Measurements from ENCODE around the gene SH3RF3. TPM values are rescaled to one million over a fixed set of nuclear protein-coding genes. Genes with fewer than 3 reads are reported as not detected.

SH3RF3 gene
- total RNA-seq, 1 experiment from 2014 or later, result 0.98 TPM

DNA sequence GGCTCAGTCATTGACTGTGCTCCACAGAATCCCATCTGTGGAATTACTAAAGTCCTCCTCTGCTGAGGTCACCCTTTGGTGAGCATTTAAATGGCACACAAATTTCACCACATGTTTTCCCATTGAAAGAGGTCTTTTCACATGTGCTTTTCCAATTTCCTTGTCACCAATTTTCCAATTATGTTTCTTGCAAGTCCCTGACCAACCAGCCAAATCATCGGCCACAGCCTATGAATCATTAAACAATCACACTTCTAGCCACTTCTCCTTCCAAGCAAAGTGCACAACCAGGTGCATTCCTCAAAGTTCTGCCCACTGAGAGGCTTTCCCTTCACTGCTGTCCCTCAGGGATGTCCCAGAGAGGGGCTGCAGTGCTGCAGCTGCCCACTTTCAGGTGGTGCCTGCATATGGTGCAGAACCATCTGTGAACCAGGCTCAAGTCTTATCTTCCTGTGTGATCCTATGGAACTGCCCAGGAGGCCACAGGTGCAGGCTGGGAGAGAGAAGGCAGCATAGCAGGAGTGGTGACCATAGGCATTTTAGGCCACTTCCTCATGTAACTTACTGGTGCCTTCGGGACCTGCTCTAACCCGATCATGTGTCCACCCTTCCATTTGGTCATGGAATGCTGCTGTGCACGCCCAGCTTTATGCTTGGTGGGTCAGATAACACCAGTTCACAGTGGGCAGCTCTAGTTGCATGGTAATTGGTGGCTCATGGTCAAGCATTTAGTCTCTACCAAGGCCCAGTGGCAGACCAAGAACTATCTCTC lies 331.7 kb downstream of the SH3RF3 start:
- Histone ChIP-seq H3K9me3 (no peaks in the 10 kb centered on the region), H3K27me3 (replicated peaks; ENCODE audit: control insufficient read depth, insufficient read depth, low read length) (no peaks in the 10 kb centered on the region), H3K4me3 (ENCODE audit: low read depth, low read length) (no peak overlapping the region), H3K4me1 (no peaks in the 10 kb centered on the region), H3K36me3 (ENCODE audit: control insufficient read depth, insufficient read depth, low read length) (no peaks in the 10 kb centered on the region)
- POLR2A ChIA-PET, result no interaction called here
- H3K4me1 Mint-ChIP-seq (ENCODE audit: low read depth, unreplicated experiment), result no peaks in the 10 kb centered on the region
- no TSS peak for BruUV-seq (replicated peaks)
- no peak overlapping the region for H3K27ac Mint-ChIP-seq (ENCODE audit: unreplicated experiment)
- H3K36me3 Mint-ChIP-seq (ENCODE audit: insufficient read depth, unreplicated experiment), result no peaks in the 10 kb centered on the region
- intact Hi-C loops (cut with micrococcal nuclease; ENCODE audit: unreplicated experiment), result no loop called here
- no peaks in the 10 kb centered on the region for H3K9me3 Mint-ChIP-seq (ENCODE audit: unreplicated experiment)
- H3K27me3 Mint-ChIP-seq (ENCODE audit: insufficient read depth, unreplicated experiment), result peaks cover 5% of the 10 kb centered on the region
- DNase-seq, result peak in 1 of 2 experiments; percentile 11
- CTCF ChIA-PET, result no interaction called here
- TF ChIP-seq, protein P1, sequence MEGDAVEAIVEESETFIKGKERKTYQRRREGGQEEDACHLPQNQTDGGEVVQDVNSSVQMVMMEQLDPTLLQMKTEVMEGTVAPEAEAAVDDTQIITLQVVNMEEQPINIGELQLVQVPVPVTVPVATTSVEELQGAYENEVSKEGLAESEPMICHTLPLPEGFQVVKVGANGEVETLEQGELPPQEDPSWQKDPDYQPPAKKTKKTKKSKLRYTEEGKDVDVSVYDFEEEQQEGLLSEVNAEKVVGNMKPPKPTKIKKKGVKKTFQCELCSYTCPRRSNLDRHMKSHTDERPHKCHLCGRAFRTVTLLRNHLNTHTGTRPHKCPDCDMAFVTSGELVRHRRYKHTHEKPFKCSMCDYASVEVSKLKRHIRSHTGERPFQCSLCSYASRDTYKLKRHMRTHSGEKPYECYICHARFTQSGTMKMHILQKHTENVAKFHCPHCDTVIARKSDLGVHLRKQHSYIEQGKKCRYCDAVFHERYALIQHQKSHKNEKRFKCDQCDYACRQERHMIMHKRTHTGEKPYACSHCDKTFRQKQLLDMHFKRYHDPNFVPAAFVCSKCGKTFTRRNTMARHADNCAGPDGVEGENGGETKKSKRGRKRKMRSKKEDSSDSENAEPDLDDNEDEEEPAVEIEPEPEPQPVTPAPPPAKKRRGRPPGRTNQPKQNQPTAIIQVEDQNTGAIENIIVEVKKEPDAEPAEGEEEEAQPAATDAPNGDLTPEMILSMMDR (IDR thresholded peaks at IDR 0.05; ENCODE audit: insufficient read depth in 1 of 2, low read depth in 1 of 2, low read length in 1 of 2, severe bottlenecking in 1 of 2, unreplicated experiment in 1 of 2), result no peak
- no peak overlapping the region for H3K4me3 Mint-ChIP-seq (ENCODE audit: unreplicated experiment)

DNA sequence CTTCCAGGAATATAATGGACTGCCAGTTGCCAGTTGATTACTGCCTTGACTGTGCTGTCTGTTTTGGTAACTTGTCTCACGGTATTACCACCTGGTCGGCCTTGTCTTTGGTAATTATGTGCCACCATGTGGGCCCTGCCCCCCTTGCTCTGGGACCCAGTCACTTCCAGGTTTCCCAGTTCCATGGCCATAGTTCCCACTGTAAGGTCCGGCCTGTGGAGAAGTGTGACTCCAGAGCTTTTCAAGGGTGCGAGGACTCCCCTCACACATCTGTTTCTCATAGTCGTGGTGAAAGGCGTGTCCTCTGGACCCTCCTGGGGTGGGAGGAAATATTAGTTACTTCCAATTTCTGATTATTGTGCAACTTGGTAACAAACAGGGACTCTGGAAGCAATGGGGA lies 334.2 kb downstream of the SH3RF3 start:
- H3K27me3 Mint-ChIP-seq (ENCODE audit: insufficient read depth, unreplicated experiment), result peaks cover 2% of the 10 kb centered on the region
- no peaks in the 10 kb centered on the region for H3K9me3 ChIP-seq
- no peaks in the 10 kb centered on the region for H3K36me3 ChIP-seq (ENCODE audit: control insufficient read depth, insufficient read depth, low read length)
- intact Hi-C loops (cut with micrococcal nuclease; ENCODE audit: unreplicated experiment), result no loop called here
- ChIA-PET POLR2A (no interaction called here), CTCF (no interaction called here)
- TF ChIP-seq, protein P1 (IDR thresholded peaks at IDR 0.05; ENCODE audit: insufficient read depth in 1 of 2, low read depth in 1 of 2, low read length in 1 of 2, severe bottlenecking in 1 of 2, unreplicated experiment in 1 of 2), result no peak
- no peak overlapping the region for H3K4me3 Mint-ChIP-seq (ENCODE audit: unreplicated experiment)
- H3K9me3 Mint-ChIP-seq (ENCODE audit: unreplicated experiment), result no peaks in the 10 kb centered on the region
- H3K4me1 ChIP-seq, result no peaks in the 10 kb centered on the region
- no peak overlapping the region for H3K4me3 ChIP-seq (ENCODE audit: low read depth, low read length)
- H3K36me3 Mint-ChIP-seq (ENCODE audit: insufficient read depth, unreplicated experiment), result no peaks in the 10 kb centered on the region
- DNase-seq, result peak in 1 of 2 experiments; percentile 11
- BruUV-seq (replicated peaks), result no TSS peak
- no peak overlapping the region for H3K27ac Mint-ChIP-seq (ENCODE audit: unreplicated experiment)
- H3K27me3 ChIP-seq (replicated peaks; ENCODE audit: control insufficient read depth, insufficient read depth, low read length), result no peaks in the 10 kb centered on the region
- H3K4me1 Mint-ChIP-seq (ENCODE audit: low read depth, unreplicated experiment), result no peaks in the 10 kb centered on the region

DNA sequence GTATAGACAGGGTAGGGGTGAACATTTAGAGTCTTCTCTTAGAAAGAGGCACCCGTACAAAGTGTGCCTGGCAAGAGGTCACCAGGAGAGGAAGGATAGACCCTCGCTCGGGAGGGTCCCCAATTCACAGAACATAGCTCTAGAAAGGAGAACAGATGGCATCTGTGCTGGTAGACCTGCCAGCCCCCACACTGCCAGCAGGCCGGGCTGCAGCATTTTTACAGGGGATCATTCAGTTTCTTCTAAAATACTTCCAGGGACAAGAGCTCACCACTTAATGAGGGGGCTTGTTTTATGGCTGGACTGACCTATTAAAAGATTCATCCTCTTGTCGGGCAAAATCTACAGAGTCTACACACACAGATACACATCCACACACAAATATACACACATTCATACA lies 334.9 kb downstream of the SH3RF3 start:
- no peaks in the 10 kb centered on the region for H3K9me3 ChIP-seq
- Mint-ChIP-seq H3K27me3 (ENCODE audit: insufficient read depth, unreplicated experiment) (no peaks in the 10 kb centered on the region), H3K4me1 (ENCODE audit: low read depth, unreplicated experiment) (no peaks in the 10 kb centered on the region), H3K27ac (ENCODE audit: unreplicated experiment) (no peak overlapping the region), H3K4me3 (ENCODE audit: unreplicated experiment) (no peak overlapping the region), H3K36me3 (ENCODE audit: insufficient read depth, unreplicated experiment) (no peaks in the 10 kb centered on the region), H3K9me3 (ENCODE audit: unreplicated experiment) (no peaks in the 10 kb centered on the region)
- POLR2A ChIA-PET, result no interaction called here
- no TSS peak for BruUV-seq (replicated peaks)
- H3K4me3 ChIP-seq (ENCODE audit: low read depth, low read length), result no peak overlapping the region
- intact Hi-C loops (cut with micrococcal nuclease; ENCODE audit: unreplicated experiment), result no loop called here
- no peaks in the 10 kb centered on the region for H3K36me3 ChIP-seq (ENCODE audit: control insufficient read depth, insufficient read depth, low read length)
- CTCF ChIA-PET, result no interaction called here
- TF ChIP-seq, protein P1 (IDR thresholded peaks at IDR 0.05; ENCODE audit: insufficient read depth in 1 of 2, low read depth in 1 of 2, low read length in 1 of 2, severe bottlenecking in 1 of 2, unreplicated experiment in 1 of 2), result no peak
- H3K27me3 ChIP-seq (replicated peaks; ENCODE audit: control insufficient read depth, insufficient read depth, low read length), result no peaks in the 10 kb centered on the region
- DNase-seq, result no peak
- H3K4me1 ChIP-seq, result peaks cover under 1% of the 10 kb centered on the region; the same call in 1 of the 2 replicates

Measured in Caco-2 (cell line).